OCI-LY7 (cell line): ENCODE measurements around the gene GPLD1. TPM values are rescaled to one million over a fixed set of nuclear protein-coding genes. Genes with fewer than 3 reads are reported as not detected.

Experiments used
- BruUV-seq: library from RNA; stranded (reverse); fragments of 400-500 nt; replicated peaks from 2 replicates; lab custom pipeline; 2021; lab: Mats Ljungman, UMichigan
- CTCF ChIA-PET: fragments of 300-600 bp; sonication (Branson Sonifier 250); formaldehyde crosslinking; loops from one replicate; lab custom pipeline; 2022; ENCODE audit warnings: antibody characterized with exemption; ENCODE audit not compliant: unreplicated experiment; lab: Charles Lee
- POLR2A ChIA-PET: fragments of 300-600 bp; sonication (Branson Sonifier 250); formaldehyde crosslinking; loops from one replicate; lab custom pipeline; 2022; ENCODE audit warnings: antibody characterized with exemption; lab: Charles Lee
- DNase-seq: peaks from one replicate; pipeline ENCODE4 v3.0.0-alpha.2; 2015; ENCODE audit warnings: low spot score
- H2AFZ ChIP-seq: fragments of 200-600 bp; sonication (generic), shearing (Covaris generic); 2 replicates; pipeline ENCODE4 v1.6.1; 2014; ENCODE audit warnings: mild to moderate bottlenecking, antibody characterized with exemption, low read length, moderate library complexity
- H3K27ac ChIP-seq: fragments of 200-600 bp; sonication (generic); 2 replicates; pipeline ENCODE4 v1.5.1; 2014; ENCODE audit warnings: mixed run types, low read depth, mild to moderate bottlenecking, moderate library complexity, low read length, inconsistent platforms; ENCODE audit not compliant: poor library complexity, severe bottlenecking
- H3K36me3 ChIP-seq: fragments of 200-600 bp; sonication (generic); 2 replicates; pipeline ENCODE4 v1.6.1; 2014; ENCODE audit warnings: mild to moderate bottlenecking, antibody characterized with exemption, low read length, moderate library complexity, mixed read lengths; ENCODE audit not compliant: insufficient read depth
- H3K4me1 ChIP-seq: fragments of 200-600 bp; sonication (generic); 2 replicates; pipeline ENCODE4 v1.5.1; 2014; ENCODE audit warnings: mild to moderate bottlenecking, low read length; ENCODE audit not compliant: insufficient read depth, poor library complexity, severe bottlenecking
- H3K4me2 ChIP-seq: fragments of 200-600 bp; sonication (generic); 2 replicates; pipeline ENCODE4 v1.6.1; 2014; ENCODE audit warnings: mild to moderate bottlenecking, low read length
- H3K4me3 ChIP-seq: fragments of 200-600 bp; sonication (generic); 2 replicates; pipeline ENCODE4 v1.5.1; 2014; ENCODE audit warnings: mild to moderate bottlenecking, low read depth, low read length; ENCODE audit not compliant: poor library complexity, severe bottlenecking
- H3K79me2 ChIP-seq: fragments of 200-600 bp; sonication (generic); 2 replicates; pipeline ENCODE4 v1.6.1; 2016; ENCODE audit warnings: low read depth, mild to moderate bottlenecking, low read length, moderate library complexity, mixed read lengths; ENCODE audit not compliant: insufficient read depth
- H3K9me2 ChIP-seq: fragments of 200-600 bp; sonication (generic); 2 replicates; pipeline ENCODE4 v1.6.1; 2016; ENCODE audit warnings: mild to moderate bottlenecking, low read length, mixed read lengths; ENCODE audit not compliant: insufficient read depth
- H3K9me3 ChIP-seq: fragments of 200-600 bp; sonication (generic); 2 replicates; pipeline ENCODE4 v1.6.1; 2014; ENCODE audit warnings: mild to moderate bottlenecking, mixed run types, low read length, mixed read lengths
- H4K20me1 ChIP-seq: fragments of 200-600 bp; sonication (generic); 2 replicates; pipeline ENCODE4 v1.6.1; 2014; ENCODE audit warnings: mild to moderate bottlenecking, antibody characterized with exemption, low read length, moderate library complexity, mixed read lengths; ENCODE audit not compliant: insufficient read depth
- CTCF ChIP-seq: fragments of 200-600 bp; sonication (generic); conservative IDR thresholded peaks from 2 replicates; pipeline ENCODE4 v1.5.1; 2014; ENCODE audit warnings: mild to moderate bottlenecking, antibody characterized with exemption, low read length, moderate library complexity, mixed read lengths
- EZH2phosphoT487 ChIP-seq: fragments of 200-600 bp; sonication (generic); IDR thresholded peaks from 2 replicates; pipeline ENCODE4 v1.6.1; 2018; ENCODE audit warnings: low read depth, borderline replicate concordance, mild to moderate bottlenecking, mixed run types, antibody characterized with exemption, low read length, moderate library complexity, mixed read lengths
- intact Hi-C: fragments of 100-400 bp; cut with micrococcal nuclease; formaldehyde crosslinking; loops from one replicate; pipeline ENCODE4 v1.10.0; 2022; ENCODE audit not compliant: unreplicated experiment
- total RNA-seq, 2 experiments: library from RNA; depleted of rRNA in 1 of 2; stranded (reverse); fragments of >200 nt in 1 of 2; shearing (Covaris generic) in 1 of 2; gene quantifications; 2 replicates each; pipeline ENCODE4 v1.2.3, GENCODE V29; 2014 to 2022

The GPLD1 gene
- total RNA-seq, 2 experiments from 2014 or later, result 55.6 to 60.7 TPM

GRCh38 chr6:24397631-24398030 lies 91.7 kb downstream of the GPLD1 start:
- DNase-seq, result no peak
- peaks cover 4% of the 10 kb centered on the region for H3K4me1 ChIP-seq
- intact Hi-C loops, result no loop called here
- POLR2A ChIA-PET, result interaction anchor here (0.7 kb wide), 1 partner anchor 604 kb away, joined by 3 read pairs; no protein-coding TSS in a partner anchor
- peaks cover 8% of the 10 kb centered on the region; the same call in 1 of the 2 replicates for H3K9me3 ChIP-seq
- no peaks in the 10 kb centered on the region for H3K36me3 ChIP-seq
- no TSS peak for BruUV-seq
- H3K27ac ChIP-seq, result no peak overlapping the region
- no peaks in the 10 kb centered on the region for H3K79me2 ChIP-seq
- H4K20me1 ChIP-seq, result no peaks in the 10 kb centered on the region
- TF ChIP-seq CTCF (no peak), EZH2phosphoT487 (no peak)
- H2AFZ ChIP-seq, result no peak overlapping the region
- CTCF ChIA-PET, result no interaction called here
- no peak overlapping the region for H3K4me2 ChIP-seq
- H3K4me3 ChIP-seq, result no peak overlapping the region
- H3K9me2 ChIP-seq, result no peaks in the 10 kb centered on the region

GRCh38 chr6:24396824-24397223 lies 92.6 kb downstream of the GPLD1 start:
- Histone ChIP-seq H4K20me1 (no peaks in the 10 kb centered on the region), H3K9me3 (peaks cover 8% of the 10 kb centered on the region; the same call in 1 of the 2 replicates), H2AFZ (no peak overlapping the region), H3K4me3 (no peak overlapping the region), H3K4me1 (peaks cover 4% of the 10 kb centered on the region), H3K36me3 (no peaks in the 10 kb centered on the region), H3K79me2 (no peaks in the 10 kb centered on the region), H3K4me2 (no peak overlapping the region), H3K9me2 (no peaks in the 10 kb centered on the region), H3K27ac (no peak overlapping the region)
- TF ChIP-seq EZH2phosphoT487 (no peak), CTCF (no peak)
- intact Hi-C loops, result no loop called here
- ChIA-PET CTCF (no interaction called here), POLR2A (no interaction called here)
- no TSS peak for BruUV-seq
- no peak for DNase-seq

- intact Hi-C loops, result no loop called here
- Histone ChIP-seq H3K27ac (no peak overlapping the region), H3K9me3 (peaks cover 8% of the 10 kb centered on the region; the same call in 1 of the 2 replicates), H3K79me2 (no peaks in the 10 kb centered on the region), H3K36me3 (no peaks in the 10 kb centered on the region), H3K4me3 (no peak overlapping the region), H3K4me2 (no peak overlapping the region), H3K4me1 (no peaks in the 10 kb centered on the region), H2AFZ (no peak overlapping the region), H4K20me1 (no peaks in the 10 kb centered on the region), H3K9me2 (no peaks in the 10 kb centered on the region)
- TF ChIP-seq EZH2phosphoT487, result no peak
- no peak for TF ChIP-seq CTCF
- ChIA-PET POLR2A (no interaction called here), CTCF (no interaction called here)
- BruUV-seq, result no TSS peak
- no peak for DNase-seq
These were observed 94.5 kb downstream of the GPLD1 start for GRCh38 chr6:24394780-24395437.
